ENCODE data around the gene FLNA.

The FLNA gene

DNA sequence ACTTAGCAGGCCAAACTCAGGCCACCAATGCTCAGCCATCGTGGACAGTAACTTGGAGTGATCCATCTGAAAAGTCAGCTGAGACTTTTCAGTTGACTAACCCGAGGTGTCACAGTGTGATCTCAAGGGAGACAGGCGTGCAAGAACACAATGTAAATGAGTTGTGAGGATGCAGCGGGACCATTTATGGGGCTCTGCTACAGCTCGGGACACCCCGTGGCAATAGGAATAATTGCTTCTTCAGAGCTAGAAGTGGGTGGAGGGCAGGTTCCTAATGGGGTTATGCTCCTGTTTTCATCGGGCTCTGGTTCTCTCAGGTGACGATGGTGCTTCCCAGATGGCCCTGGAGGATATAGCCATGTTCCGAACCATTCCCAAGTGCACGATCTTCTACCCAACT, 51.5 kb downstream of the FLNA start:
- Histone ChIP-seq H3K4me1 (ENCODE audit: insufficient read depth, low read length, severe bottlenecking) (peaks cover 4% of the 10 kb centered on the region), H4K20me1 (ENCODE audit: insufficient read depth, low read length) (no peaks in the 10 kb centered on the region), H3K9ac (ENCODE audit: low read length) (no peak overlapping the region), H3K27ac (ENCODE audit: low read depth, low read length, poor library complexity, severe bottlenecking) (no peak overlapping the region), H3K36me3 (ENCODE audit: insufficient read depth, low read length) (no peaks in the 10 kb centered on the region), H3K79me2 (ENCODE audit: insufficient read depth, low read length) (no peaks in the 10 kb centered on the region), H3F3A (ENCODE audit: insufficient read depth, low read length) (no peaks in the 10 kb centered on the region), H3K27me3 (ENCODE audit: insufficient read depth, low read length) (no peaks in the 10 kb centered on the region), H3K9me3 (ENCODE audit: low read length) (no peaks in the 10 kb centered on the region), H3K4me2 (ENCODE audit: low read length) (no peak overlapping the region), H2AFZ (ENCODE audit: low read length) (no peak overlapping the region), H3K9me2 (ENCODE audit: low read depth, low read length) (no peaks in the 10 kb centered on the region), H3K4me3 (ENCODE audit: low read depth, low read length, poor library complexity, severe bottlenecking) (no peak overlapping the region)
- TF ChIP-seq, protein P1, sequence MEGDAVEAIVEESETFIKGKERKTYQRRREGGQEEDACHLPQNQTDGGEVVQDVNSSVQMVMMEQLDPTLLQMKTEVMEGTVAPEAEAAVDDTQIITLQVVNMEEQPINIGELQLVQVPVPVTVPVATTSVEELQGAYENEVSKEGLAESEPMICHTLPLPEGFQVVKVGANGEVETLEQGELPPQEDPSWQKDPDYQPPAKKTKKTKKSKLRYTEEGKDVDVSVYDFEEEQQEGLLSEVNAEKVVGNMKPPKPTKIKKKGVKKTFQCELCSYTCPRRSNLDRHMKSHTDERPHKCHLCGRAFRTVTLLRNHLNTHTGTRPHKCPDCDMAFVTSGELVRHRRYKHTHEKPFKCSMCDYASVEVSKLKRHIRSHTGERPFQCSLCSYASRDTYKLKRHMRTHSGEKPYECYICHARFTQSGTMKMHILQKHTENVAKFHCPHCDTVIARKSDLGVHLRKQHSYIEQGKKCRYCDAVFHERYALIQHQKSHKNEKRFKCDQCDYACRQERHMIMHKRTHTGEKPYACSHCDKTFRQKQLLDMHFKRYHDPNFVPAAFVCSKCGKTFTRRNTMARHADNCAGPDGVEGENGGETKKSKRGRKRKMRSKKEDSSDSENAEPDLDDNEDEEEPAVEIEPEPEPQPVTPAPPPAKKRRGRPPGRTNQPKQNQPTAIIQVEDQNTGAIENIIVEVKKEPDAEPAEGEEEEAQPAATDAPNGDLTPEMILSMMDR (IDR thresholded peaks at IDR 0.05; ENCODE audit: low read length), result no peak
- no peak for TF ChIP-seq EZH2 (IDR thresholded peaks at IDR 0.05; ENCODE audit: borderline replicate concordance, low read length)

DNA sequence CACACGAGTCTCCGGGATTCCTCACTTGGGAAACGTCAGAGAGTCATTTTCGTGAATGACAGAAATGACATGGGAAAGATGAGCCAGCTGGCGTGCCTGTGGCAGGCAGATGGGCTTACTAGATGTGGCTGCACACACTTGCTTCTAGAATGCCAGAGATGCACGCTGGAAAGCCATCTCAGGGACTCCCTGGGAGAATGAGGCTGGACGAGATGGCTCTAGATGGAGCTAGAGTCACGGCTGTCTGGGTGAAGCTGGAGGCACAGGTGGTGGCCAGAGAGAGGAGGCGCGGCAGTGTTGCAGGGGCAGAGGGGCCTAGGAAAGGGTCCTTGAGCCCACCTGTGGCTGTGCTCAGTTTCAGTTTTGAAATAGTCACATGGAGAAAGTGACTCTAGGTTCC, 52.8 kb downstream of the FLNA start:
- Histone ChIP-seq H3K9me2 (ENCODE audit: low read depth, low read length) (no peaks in the 10 kb centered on the region), H3K4me1 (ENCODE audit: insufficient read depth, low read length, severe bottlenecking) (peaks cover 4% of the 10 kb centered on the region), H3K79me2 (ENCODE audit: insufficient read depth, low read length) (no peaks in the 10 kb centered on the region), H2AFZ (ENCODE audit: low read length) (no peak overlapping the region), H3K9ac (ENCODE audit: low read length) (no peak overlapping the region), H3K27ac (ENCODE audit: low read depth, low read length, poor library complexity, severe bottlenecking) (no peak overlapping the region), H3F3A (ENCODE audit: insufficient read depth, low read length) (no peaks in the 10 kb centered on the region), H3K36me3 (ENCODE audit: insufficient read depth, low read length) (no peaks in the 10 kb centered on the region), H4K20me1 (ENCODE audit: insufficient read depth, low read length) (no peaks in the 10 kb centered on the region), H3K4me3 (ENCODE audit: low read depth, low read length, poor library complexity, severe bottlenecking) (no peak overlapping the region), H3K27me3 (ENCODE audit: insufficient read depth, low read length) (no peaks in the 10 kb centered on the region), H3K4me2 (ENCODE audit: low read length) (no peak overlapping the region), H3K9me3 (ENCODE audit: low read length) (no peaks in the 10 kb centered on the region)
- TF ChIP-seq EZH2 (IDR thresholded peaks at IDR 0.05; ENCODE audit: borderline replicate concordance, low read length), result no peak
- TF ChIP-seq, protein P1 (IDR thresholded peaks at IDR 0.05; ENCODE audit: low read length), result no peak

DNA sequence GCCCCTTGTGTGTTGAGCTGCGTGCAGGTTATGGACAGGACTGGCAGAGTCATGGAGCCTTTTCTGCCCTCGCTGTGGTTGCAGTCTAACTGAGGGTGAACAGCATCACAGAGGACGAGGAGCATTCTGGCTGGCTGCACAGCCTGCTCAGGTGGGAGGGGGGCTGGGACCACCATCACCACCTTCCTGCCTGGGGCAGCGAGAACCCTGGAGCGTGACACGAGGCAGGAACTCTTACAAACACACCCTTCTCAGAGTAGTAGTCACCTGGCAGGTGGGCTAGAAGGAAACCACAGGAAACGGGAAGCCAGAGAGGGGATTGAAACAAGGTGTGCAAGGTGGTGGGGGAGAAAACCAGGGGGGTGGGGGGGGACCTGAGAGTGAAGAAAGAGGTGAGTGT, 53.3 kb downstream of the FLNA start:
- H3K9ac ChIP-seq (ENCODE audit: low read length), result no peak overlapping the region
- H3K79me2 ChIP-seq (ENCODE audit: insufficient read depth, low read length), result no peaks in the 10 kb centered on the region
- no peak overlapping the region for H3K27ac ChIP-seq (ENCODE audit: low read depth, low read length, poor library complexity, severe bottlenecking)
- no peak overlapping the region for H3K4me3 ChIP-seq (ENCODE audit: low read depth, low read length, poor library complexity, severe bottlenecking)
- H2AFZ ChIP-seq (ENCODE audit: low read length), result no peak overlapping the region
- no peak overlapping the region for H3K4me2 ChIP-seq (ENCODE audit: low read length)
- H4K20me1 ChIP-seq (ENCODE audit: insufficient read depth, low read length), result no peaks in the 10 kb centered on the region
- H3K4me1 ChIP-seq (ENCODE audit: insufficient read depth, low read length, severe bottlenecking), result peaks cover 4% of the 10 kb centered on the region
- TF ChIP-seq EZH2 (IDR thresholded peaks at IDR 0.05; ENCODE audit: borderline replicate concordance, low read length), result no peak
- TF ChIP-seq, protein P1 (IDR thresholded peaks at IDR 0.05; ENCODE audit: low read length), result no peak
- H3F3A ChIP-seq (ENCODE audit: insufficient read depth, low read length), result no peaks in the 10 kb centered on the region
- H3K27me3 ChIP-seq (ENCODE audit: insufficient read depth, low read length), result no peaks in the 10 kb centered on the region
- no peaks in the 10 kb centered on the region for H3K9me2 ChIP-seq (ENCODE audit: low read depth, low read length)
- H3K36me3 ChIP-seq (ENCODE audit: insufficient read depth, low read length), result no peaks in the 10 kb centered on the region
- no peaks in the 10 kb centered on the region for H3K9me3 ChIP-seq (ENCODE audit: low read length)

All from OCI-LY1 (cell line).